DND-41 (cell line): ENCODE data around the gene METTL24.

Experiments used
- CTCF ChIP-seq: IDR thresholded peaks from 2 replicates; pipeline ENCODE4 v1.5.1; 2012; ENCODE audit warnings: borderline replicate concordance, low read length, moderate library complexity, mild to moderate bottlenecking; ENCODE audit not compliant: poor library complexity, severe bottlenecking; ENCODE audit errors: extremely low read depth
- EZH2 ChIP-seq: IDR thresholded peaks from 3 replicates; pipeline ENCODE4 v1.6.1; 2012; ENCODE audit warnings: borderline replicate concordance, low read depth, mild to moderate bottlenecking, moderate library complexity, low read length, inconsistent platforms; ENCODE audit not compliant: severe bottlenecking

GRCh38 chr6:110340392-110340965 is 17.7 kb downstream of the METTL24 start:
- TF ChIP-seq CTCF: no peak
- no peak for TF ChIP-seq EZH2
